ENCODE measurements around the gene GAS7. TPM values are rescaled to one million over a fixed set of nuclear protein-coding genes. Genes with fewer than 3 reads are reported as not detected.

The GAS7 gene
- total RNA-seq, 1 donor from 2014 or later = 26.7 TPM

- peak; percentile 47 for DNase-seq (ENCODE audit: low spot score)
These were observed 147.8 kb downstream of the GAS7 start for GRCh38 chr17:10050597-10051101.

GRCh38 chr17:10048629-10049350 lies 149.6 kb downstream of the GAS7 start:
- DNase-seq (ENCODE audit: low spot score) = no peak

GRCh38 chr17:10046786-10047785 lies 151.3 kb downstream of the GAS7 start:
- DNase-seq (ENCODE audit: low spot score) = no peak

GRCh38 chr17:10045871-10046658 lies 152.3 kb downstream of the GAS7 start:
- no peak for DNase-seq (ENCODE audit: low spot score)

GRCh38 chr17:10042589-10043244 lies 155.7 kb downstream of the GAS7 start:
- no peak for DNase-seq (ENCODE audit: low spot score)

GRCh38 chr17:10041916-10042588 lies 156.4 kb downstream of the GAS7 start:
- no peak for DNase-seq (ENCODE audit: low spot score)

GRCh38 chr17:10041287-10041612 lies 157.2 kb downstream of the GAS7 start:
- no peak for DNase-seq (ENCODE audit: low spot score)

GRCh38 chr17:10036511-10037061 lies 161.8 kb downstream of the GAS7 start:
- peak; percentile 43 for DNase-seq (ENCODE audit: low spot score)

GRCh38 chr17:10035885-10036284 lies 162.5 kb downstream of the GAS7 start:
- no peak for DNase-seq (ENCODE audit: low spot score)

GRCh38 chr17:10034719-10035475 lies 163.5 kb downstream of the GAS7 start:
- no peak for DNase-seq (ENCODE audit: low spot score)

GRCh38 chr17:10033959-10034358 lies 164.4 kb downstream of the GAS7 start:
- peak; percentile 26 for DNase-seq (ENCODE audit: low spot score)

GRCh38 chr17:10033449-10033848 lies 165.0 kb downstream of the GAS7 start:
- no peak for DNase-seq (ENCODE audit: low spot score)

- DNase-seq (ENCODE audit: low spot score) = no peak
These were observed 166.1 kb downstream of the GAS7 start for GRCh38 chr17:10032118-10032852.

- DNase-seq (ENCODE audit: low spot score) = no peak
These were observed 166.8 kb downstream of the GAS7 start for GRCh38 chr17:10031606-10032005.

- no peak for DNase-seq (ENCODE audit: low spot score)
These were observed 167.3 kb downstream of the GAS7 start for GRCh38 chr17:10031127-10031526.

- DNase-seq (ENCODE audit: low spot score) = no peak
These were observed 169.3 kb downstream of the GAS7 start for GRCh38 chr17:10029129-10029528.

- no peak for DNase-seq (ENCODE audit: low spot score)
These were observed 172.2 kb downstream of the GAS7 start for GRCh38 chr17:10025976-10026901.

- DNase-seq (ENCODE audit: low spot score) = no peak
These were observed 173.2 kb downstream of the GAS7 start for GRCh38 chr17:10025224-10025623.

Measured in mucosa of gallbladder (tissue), 1 donor.